GM10266 (cell line): ENCODE measurements around the gene TOMM20.

ENCODE experiments used
- DNase-seq: peaks from one replicate; pipeline ENCODE4 v3.0.0; 2012; ENCODE audit errors: extremely low spot score
- CTCF ChIP-seq: IDR thresholded peaks from 2 replicates; pipeline ENCODE4 v1.5.1; 2012; ENCODE audit warnings: mild to moderate bottlenecking, low read depth; ENCODE audit not compliant: control insufficient read depth, insufficient read depth; ENCODE audit errors: missing control alignments

The TOMM20 gene

GRCh38 chr1:235136111-235136510 is 7.5 kb upstream of the TOMM20 start:
- TF ChIP-seq CTCF, result no peak
- no peak for DNase-seq

- no peak for DNase-seq
- TF ChIP-seq CTCF, result no peak
These were observed 5.5 kb upstream of the TOMM20 start for GRCh38 chr1:235134171-235134570.

GRCh38 chr1:235133086-235133485 is 4.4 kb upstream of the TOMM20 start:
- DNase-seq, result no peak
- no peak for TF ChIP-seq CTCF

- TF ChIP-seq CTCF, result no peak
- no peak for DNase-seq
These were observed 3.3 kb upstream of the TOMM20 start for GRCh38 chr1:235131961-235132360.

- TF ChIP-seq CTCF, result no peak
- DNase-seq, result no peak
These were observed 2.2 kb upstream of the TOMM20 start for GRCh38 chr1:235130766-235131270.

- no peak for DNase-seq
- TF ChIP-seq CTCF, result no peak
These were observed 1.3 kb upstream of the TOMM20 start for GRCh38 chr1:235129774-235130570.

GRCh38 chr1:235127732-235128455 is 743 bp downstream of the TOMM20 start:
- no peak for TF ChIP-seq CTCF
- DNase-seq, result no peak
